Esophagus squamous epithelium (tissue), 5 donors: ENCODE measurements around the gene HES7. TPM values are rescaled to one million over a fixed set of nuclear protein-coding genes. Genes with fewer than 3 reads are reported as not detected.

Experiments
- DNase-seq: peaks from one replicate; lab custom pipeline; 2025; lab: John Stamatoyannopoulos, UW
- H3K27ac ChIP-seq, 4 donors: fragments of 200-600 bp; sonication (generic); one replicate each; pipeline ENCODE4 v1.5.1; 2016 to 2019; ENCODE audit warnings: mild to moderate bottlenecking in 1 of 4
- H3K27me3 ChIP-seq, 4 donors: fragments of 200-600 bp; sonication (generic); 1 replicate in 3 of 4; 2 replicates in 1 of 4; pipeline versions ENCODE4 v1.5.1 to v1.6.0; 2017 to 2021; ENCODE audit warnings: antibody characterized with exemption in 1 of 4
- H3K36me3 ChIP-seq, 3 donors: fragments of 200-600 bp; sonication (generic); one replicate each; pipeline ENCODE4 v1.5.1; 2016 to 2019
- H3K4me1 ChIP-seq, 3 donors: fragments of 200-600 bp; sonication (generic); one replicate each; pipeline ENCODE4 v1.5.1; 2017 to 2019
- H3K4me3 ChIP-seq, 4 donors: fragments of 200-600 bp; sonication (generic); 1 replicate in 3 of 4; 2 replicates in 1 of 4; pipeline ENCODE4 v1.5.1; 2016 to 2019; ENCODE audit warnings: mild to moderate bottlenecking in 2 of 4, moderate library complexity in 1 of 4
- H3K9me3 ChIP-seq, 3 donors: fragments of 200-600 bp; sonication (generic); one replicate each; pipeline ENCODE4 v1.5.1; 2016 to 2019
- POLR2A ChIP-seq, 4 donors: fragments of 450-650 bp; IDR thresholded peaks; one replicate each; pipeline ENCODE4 v1.6.1; 2017; ENCODE audit warnings: antibody characterized with exemption in 4 of 4, mild to moderate bottlenecking in 4 of 4, moderate library complexity in 3 of 4
- WGBS, 2 donors: methylation state at CpG; one replicate each; pipeline ENCODE4 v1.1.5; 2018; 5-methylcytosine and 5-hydroxymethylcytosine counted together
- intact Hi-C: fragments of 100-400 bp; cut with DNase I; formaldehyde crosslinking; loops from one replicate; pipeline ENCODE4 v1.15.0; 2022
- total RNA-seq, 4 donors: library from RNA; depleted of rRNA; stranded (reverse); fragments of >200 nt; gene quantifications; one replicate each; pipeline ENCODE4 v1.1.0, GENCODE V29; 2016
- TF ChIP-seq, protein P1 (sequence below), 6 experiments: fragments of 450-650 bp in 4 of 6; fragments of 200-600 bp in 2 of 6; sonication (generic) in 2 of 6; IDR thresholded peaks; one replicate each; pipeline ENCODE4 v1.5.1; 2016 to 2019; ENCODE audit warnings: antibody characterized with exemption in 6 of 6, mild to moderate bottlenecking in 4 of 6, moderate library complexity in 4 of 6
- donor health status: DM: yes; HTN: yes; CAD: no.

HES7 gene
- total RNA-seq, 4 donors from 2014 or later: not detected

- H3K36me3 ChIP-seq: no peaks in the 10 kb centered on the region
- peaks cover 43 to 57% (median 45%) of the 10 kb centered on the region in 3 donors for H3K4me1 ChIP-seq
- H3K27ac ChIP-seq: peak within 1 kb of the TSS; percentile 78 to 96 (median 86)
- no peaks in the 10 kb centered on the region for H3K9me3 ChIP-seq
- WGBS, 2 donors: 0 to 2% methylated on average over 10 to 11 of the region's 33 CpGs
- H3K4me3 ChIP-seq: peak within 1 kb of the TSS; percentile 43 to 76 (median 60)
- DNase-seq: no peak
- no peak for TF ChIP-seq POLR2A (IDR thresholded peaks at IDR 0.05)
- TF ChIP-seq, protein P1, sequence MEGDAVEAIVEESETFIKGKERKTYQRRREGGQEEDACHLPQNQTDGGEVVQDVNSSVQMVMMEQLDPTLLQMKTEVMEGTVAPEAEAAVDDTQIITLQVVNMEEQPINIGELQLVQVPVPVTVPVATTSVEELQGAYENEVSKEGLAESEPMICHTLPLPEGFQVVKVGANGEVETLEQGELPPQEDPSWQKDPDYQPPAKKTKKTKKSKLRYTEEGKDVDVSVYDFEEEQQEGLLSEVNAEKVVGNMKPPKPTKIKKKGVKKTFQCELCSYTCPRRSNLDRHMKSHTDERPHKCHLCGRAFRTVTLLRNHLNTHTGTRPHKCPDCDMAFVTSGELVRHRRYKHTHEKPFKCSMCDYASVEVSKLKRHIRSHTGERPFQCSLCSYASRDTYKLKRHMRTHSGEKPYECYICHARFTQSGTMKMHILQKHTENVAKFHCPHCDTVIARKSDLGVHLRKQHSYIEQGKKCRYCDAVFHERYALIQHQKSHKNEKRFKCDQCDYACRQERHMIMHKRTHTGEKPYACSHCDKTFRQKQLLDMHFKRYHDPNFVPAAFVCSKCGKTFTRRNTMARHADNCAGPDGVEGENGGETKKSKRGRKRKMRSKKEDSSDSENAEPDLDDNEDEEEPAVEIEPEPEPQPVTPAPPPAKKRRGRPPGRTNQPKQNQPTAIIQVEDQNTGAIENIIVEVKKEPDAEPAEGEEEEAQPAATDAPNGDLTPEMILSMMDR (IDR thresholded peaks at IDR 0.05): no peak
- peaks cover 0 to 76% (median 0%) of the 10 kb centered on the region in 4 donors for H3K27me3 ChIP-seq
- intact Hi-C loops: no loop called here
Measured at GRCh38 chr17:8117980-8118768, 5.7 kb downstream of the HES7 start, which contains the start of gene ALOXE3. Gene ALOXE3 (minus strand): TSS chr17:8118514. CDS start chr17:8117990, 524 bp downstream.

DNA sequence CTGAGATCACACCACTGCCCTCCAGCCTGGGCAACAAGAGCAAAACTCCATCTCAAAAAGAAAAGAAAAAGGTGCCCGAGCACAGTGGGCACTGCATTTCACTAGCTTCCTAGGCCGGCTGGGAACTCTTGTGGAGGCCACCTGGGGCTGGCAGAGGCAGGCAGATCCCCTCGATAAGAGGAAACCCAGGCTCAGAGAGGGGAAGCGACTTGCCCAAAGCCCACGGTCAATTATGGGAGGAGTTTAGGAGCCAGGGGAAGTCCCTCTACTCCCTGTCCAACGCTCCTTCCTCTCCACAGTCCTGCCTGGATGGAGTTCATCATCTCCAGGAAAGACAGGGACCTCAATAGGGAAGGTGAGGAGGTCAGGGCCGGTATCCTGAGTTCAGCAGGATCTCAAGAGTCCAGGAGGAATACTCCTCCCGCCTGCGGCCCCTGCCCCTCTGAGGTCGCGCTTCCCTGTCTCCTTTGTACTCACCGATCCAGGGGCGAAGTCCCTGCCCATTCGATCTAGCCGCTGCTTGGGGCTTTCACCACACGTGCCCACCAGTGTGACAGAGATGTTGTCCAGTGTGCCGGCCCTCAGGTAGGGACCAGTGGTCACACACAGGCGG, 6.4 kb downstream of the HES7 start:
- peaks cover 36 to 50% (median 38%) of the 10 kb centered on the region in 3 donors for H3K4me1 ChIP-seq

GRCh38 chr17:8116776-8117175, 7.1 kb downstream of the HES7 start:
- Histone ChIP-seq H3K4me3 (no peak overlapping the region), H3K9me3 (no peaks in the 10 kb centered on the region), H3K36me3 (no peaks in the 10 kb centered on the region), H3K27me3 (peaks cover 0 to 76% (median 0%) of the 10 kb centered on the region in 4 donors), H3K4me1 (peaks cover 29 to 43% (median 31%) of the 10 kb centered on the region in 3 donors), H3K27ac (no peak overlapping the region)
- intact Hi-C loops: no loop called here
- 40 to 75% methylated on average over 2 to 8 of the region's 18 CpGs for WGBS, 2 donors
- no peak for DNase-seq
- TF ChIP-seq, protein P1 (IDR thresholded peaks at IDR 0.05): no peak
- TF ChIP-seq POLR2A (IDR thresholded peaks at IDR 0.05): no peak

More for the DNA sequence above, 6.4 kb downstream of the HES7 start:
- 24% methylated on average over 3 to 11 of the region's 18 CpGs for WGBS, 2 donors
- TF ChIP-seq POLR2A (IDR thresholded peaks at IDR 0.05): no peak
- TF ChIP-seq, protein P1 (IDR thresholded peaks at IDR 0.05): no peak
- intact Hi-C loops: no loop called here
- Histone ChIP-seq H3K4me3 (peak overlapping the region; percentile 43 to 76 (median 60)), H3K36me3 (no peaks in the 10 kb centered on the region), H3K27me3 (peaks cover 0 to 76% (median 0%) of the 10 kb centered on the region in 4 donors), H3K9me3 (no peaks in the 10 kb centered on the region), H3K27ac (peak overlapping the region; percentile 78 to 96 (median 86))
- no peak for DNase-seq

DNA sequence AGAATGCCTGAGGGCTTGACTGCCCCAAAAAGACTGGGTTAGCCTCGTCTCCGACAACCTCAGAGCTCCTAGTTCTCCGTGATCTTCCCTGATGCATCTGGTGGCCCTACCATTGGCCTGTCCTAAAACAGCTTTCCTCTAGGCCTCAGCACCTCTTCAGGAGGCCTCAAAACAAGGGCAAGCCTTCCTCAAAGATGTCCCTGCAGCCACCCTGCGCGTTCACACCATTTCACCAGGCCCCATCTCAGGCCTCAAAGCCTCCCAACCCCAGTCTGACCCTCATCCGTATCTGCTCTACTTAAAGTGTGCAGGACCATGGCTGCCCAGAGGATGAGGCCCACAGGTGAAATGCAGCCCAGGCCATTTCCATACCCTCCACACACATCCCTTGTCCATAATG, 13.0 kb downstream of the HES7 start:
- TF ChIP-seq, protein P1 (IDR thresholded peaks at IDR 0.05): no peak
- TF ChIP-seq POLR2A (IDR thresholded peaks at IDR 0.05): no peak
- H3K27ac ChIP-seq: no peak overlapping the region
- WGBS, 2 donors: 78 to 95% methylated on average over 6 of the region's 6 CpGs
- peaks cover 0 to 80% (median 2%) of the 10 kb centered on the region in 4 donors for H3K27me3 ChIP-seq
- H3K4me1 ChIP-seq: peaks cover 9 to 34% (median 11%) of the 10 kb centered on the region in 3 donors
- DNase-seq: no peak
- no peak overlapping the region for H3K4me3 ChIP-seq
- no peaks in the 10 kb centered on the region for H3K9me3 ChIP-seq
- intact Hi-C loops: loop anchor here (5.0 kb wide), 1 partner anchor 34 kb away; no protein-coding TSS in a partner anchor
- no peaks in the 10 kb centered on the region for H3K36me3 ChIP-seq
